Panc1 (cell line): ENCODE results near the gene JADE2. TPM values are rescaled to one million over a fixed set of nuclear protein-coding genes. Genes with fewer than 3 reads are reported as not detected.
"Not testable (repeated sequence)": the region's sequence is repeated elsewhere in the genome, so short reads cannot be mapped to it uniquely, and the experiment has no call there.

Source experiments
- ATAC-seq: fragments of 200-7000 bp; cut with Tn5 transposase; 2 replicates; pipeline ENCODE4 v1.9.1; 2020; ENCODE audit warnings: mild to moderate bottlenecking, moderate library complexity
- BruUV-seq: library from RNA; stranded (reverse); fragments of 400-500 nt; replicated peaks from 2 replicates; lab custom pipeline; 2021; lab: Mats Ljungman, UMichigan
- CTCF ChIA-PET: fragments of 300-600 bp; sonication (Branson Sonifier 250); formaldehyde crosslinking; loops from one replicate; lab custom pipeline; 2022; ENCODE audit warnings: antibody characterized with exemption; lab: Charles Lee
- POLR2A ChIA-PET: fragments of 300-600 bp; sonication (Branson Sonifier 250); formaldehyde crosslinking; loops from one replicate; lab custom pipeline; 2022; ENCODE audit warnings: antibody characterized with exemption; lab: Charles Lee
- DNase-seq: peaks from one replicate; pipeline ENCODE4 v3.0.0-alpha.2; 2010; ENCODE audit warnings: low read depth, low spot score
- H3K27ac ChIP-seq: 2 replicates; pipeline ENCODE4 v1.5.1; 2011; ENCODE audit warnings: mild to moderate bottlenecking, low read length, inconsistent platforms
- H3K27me3 ChIP-seq: fragments of 200-500 bp; sonication (Bioruptor generic); 2 replicates; pipeline ENCODE4 v1.6.0; 2014; ENCODE audit warnings: low read length, inconsistent platforms; ENCODE audit not compliant: control insufficient read depth, insufficient read depth
- H3K36me3 ChIP-seq: fragments of 200-500 bp; sonication (Bioruptor generic); 2 replicates; pipeline ENCODE4 v1.5.1; 2014; ENCODE audit warnings: inconsistent platforms, mild to moderate bottlenecking, low read length, moderate library complexity; ENCODE audit not compliant: control insufficient read depth, insufficient read depth
- H3K4me1 ChIP-seq: 2 replicates; pipeline ENCODE4 v1.5.1; 2011; ENCODE audit warnings: inconsistent platforms, mild to moderate bottlenecking, low read length, moderate library complexity; ENCODE audit not compliant: control insufficient read depth, insufficient read depth
- H3K4me3 ChIP-seq, 2 experiments: 2 replicates each; pipeline ENCODE4 v1.5.1; 2011 to 2012; ENCODE audit warnings: low read depth in 2 of 2, low read length in 2 of 2, mild to moderate bottlenecking in 2 of 2, inconsistent platforms in 1 of 2, moderate library complexity in 1 of 2
- H3K9me3 ChIP-seq: fragments of 200-500 bp; sonication (Bioruptor generic); 2 replicates; pipeline ENCODE4 v1.5.1; 2014; ENCODE audit warnings: low read depth, mild to moderate bottlenecking, inconsistent platforms, low read length, moderate library complexity; ENCODE audit not compliant: control insufficient read depth, insufficient read depth
- POLR2AphosphoS5 ChIP-seq: IDR thresholded peaks from 2 replicates; pipeline ENCODE4 v1.6.1; 2012; ENCODE audit warnings: mild to moderate bottlenecking, low read depth, low read length, moderate library complexity
- SIN3A ChIP-seq: IDR thresholded peaks from 2 replicates; pipeline ENCODE4 v1.6.1; 2012; ENCODE audit warnings: low read depth, mild to moderate bottlenecking, low read length, moderate library complexity, borderline replicate concordance; ENCODE audit not compliant: insufficient read depth
- TCF7L2 ChIP-seq: IDR thresholded peaks from 2 replicates; pipeline ENCODE4 v1.6.1; 2011; ENCODE audit warnings: mild to moderate bottlenecking, low read depth, low read length, inconsistent platforms
- in situ Hi-C: cut with HindIII; loops from 2 replicates; pipeline ENCODE4 v1.10.0; 2016; ENCODE audit warnings: low sequenced_read_pairs, low pct_unique_long_range_greater_than_20kb
- intact Hi-C: fragments of 100-400 bp; cut with micrococcal nuclease; formaldehyde crosslinking; loops from one replicate; pipeline ENCODE4 v1.10.0; 2022; ENCODE audit not compliant: unreplicated experiment
- total RNA-seq: library from RNA; stranded (reverse); gene quantifications from one replicate; pipeline ENCODE4 v1.2.1, GENCODE V29; 2021; ENCODE audit not compliant: unreplicated experiment
- TF ChIP-seq, protein P1 (sequence below), 2 experiments: IDR thresholded peaks; 2 replicates each; pipeline ENCODE4 v1.6.1; 2011 to 2012; ENCODE audit warnings: low read depth in 2 of 2, control low read depth in 1 of 2, low read length in 1 of 2, mild to moderate bottlenecking in 1 of 2, moderate library complexity in 1 of 2; ENCODE audit not compliant: insufficient read depth in 1 of 2
- TF ChIP-seq, protein P2 (sequence below): fragments of 450-650 bp; IDR thresholded peaks from 2 replicates; pipeline ENCODE4 v1.5.1; 2017; ENCODE audit warnings: mild to moderate bottlenecking

Gene JADE2
- total RNA-seq, 1 experiment from 2014 or later: 80.0 TPM

DNA sequence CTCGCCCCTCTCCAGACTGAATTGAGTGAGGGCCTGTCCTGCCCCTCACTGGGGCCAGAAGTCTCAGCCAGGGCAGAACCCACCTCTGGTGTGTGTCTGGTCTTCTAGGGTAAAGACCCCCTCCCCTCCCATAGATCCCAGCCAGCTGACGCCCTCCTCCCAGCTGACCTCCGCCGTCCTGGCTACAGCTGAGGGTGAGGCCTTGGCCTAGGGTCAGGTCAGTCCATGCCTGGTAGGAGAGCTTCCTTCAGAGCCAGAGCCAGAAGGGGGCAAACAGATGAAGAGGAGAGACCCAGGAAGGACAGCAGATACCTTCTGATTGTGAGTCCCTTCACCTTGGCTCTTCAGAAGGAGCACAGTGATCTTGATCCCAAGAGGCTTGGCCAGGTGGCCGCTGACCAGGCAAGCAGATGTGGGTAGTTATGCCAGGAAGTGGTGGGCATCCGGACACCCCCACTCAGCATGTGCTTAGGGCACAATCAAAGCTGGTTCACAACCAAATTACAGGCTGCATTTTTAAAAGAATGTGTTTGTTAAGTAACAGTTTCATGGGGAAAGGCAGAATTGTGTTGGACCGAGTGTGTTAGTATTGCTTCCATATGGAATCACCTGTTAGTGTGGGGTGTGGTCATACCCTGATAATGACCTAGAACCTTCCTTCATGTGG is 29.9 kb downstream of the JADE2 start:
- H3K27me3 ChIP-seq: no peaks in the 10 kb centered on the region
- H3K36me3 ChIP-seq: peaks cover 3% of the 10 kb centered on the region
- H3K27ac ChIP-seq: peak overlapping the region; percentile 91
- no TSS peak for BruUV-seq
- ATAC-seq (no peak), DNase-seq (no peak)
- in situ Hi-C loops: no loop called here
- intact Hi-C loops: no loop called here
- ChIA-PET POLR2A (no interaction called here), CTCF (no interaction called here)
- peaks cover 56% of the 10 kb centered on the region for H3K4me1 ChIP-seq
- H3K4me3 ChIP-seq: no peak overlapping the region
- TF ChIP-seq, protein P1, sequence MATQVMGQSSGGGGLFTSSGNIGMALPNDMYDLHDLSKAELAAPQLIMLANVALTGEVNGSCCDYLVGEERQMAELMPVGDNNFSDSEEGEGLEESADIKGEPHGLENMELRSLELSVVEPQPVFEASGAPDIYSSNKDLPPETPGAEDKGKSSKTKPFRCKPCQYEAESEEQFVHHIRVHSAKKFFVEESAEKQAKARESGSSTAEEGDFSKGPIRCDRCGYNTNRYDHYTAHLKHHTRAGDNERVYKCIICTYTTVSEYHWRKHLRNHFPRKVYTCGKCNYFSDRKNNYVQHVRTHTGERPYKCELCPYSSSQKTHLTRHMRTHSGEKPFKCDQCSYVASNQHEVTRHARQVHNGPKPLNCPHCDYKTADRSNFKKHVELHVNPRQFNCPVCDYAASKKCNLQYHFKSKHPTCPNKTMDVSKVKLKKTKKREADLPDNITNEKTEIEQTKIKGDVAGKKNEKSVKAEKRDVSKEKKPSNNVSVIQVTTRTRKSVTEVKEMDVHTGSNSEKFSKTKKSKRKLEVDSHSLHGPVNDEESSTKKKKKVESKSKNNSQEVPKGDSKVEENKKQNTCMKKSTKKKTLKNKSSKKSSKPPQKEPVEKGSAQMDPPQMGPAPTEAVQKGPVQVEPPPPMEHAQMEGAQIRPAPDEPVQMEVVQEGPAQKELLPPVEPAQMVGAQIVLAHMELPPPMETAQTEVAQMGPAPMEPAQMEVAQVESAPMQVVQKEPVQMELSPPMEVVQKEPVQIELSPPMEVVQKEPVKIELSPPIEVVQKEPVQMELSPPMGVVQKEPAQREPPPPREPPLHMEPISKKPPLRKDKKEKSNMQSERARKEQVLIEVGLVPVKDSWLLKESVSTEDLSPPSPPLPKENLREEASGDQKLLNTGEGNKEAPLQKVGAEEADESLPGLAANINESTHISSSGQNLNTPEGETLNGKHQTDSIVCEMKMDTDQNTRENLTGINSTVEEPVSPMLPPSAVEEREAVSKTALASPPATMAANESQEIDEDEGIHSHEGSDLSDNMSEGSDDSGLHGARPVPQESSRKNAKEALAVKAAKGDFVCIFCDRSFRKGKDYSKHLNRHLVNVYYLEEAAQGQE (IDR thresholded peaks at IDR 0.05; ENCODE audit: insufficient read depth in 1 of 2, low read depth in 2 of 2, low read length in 1 of 2): no peak
- no peak for TF ChIP-seq TCF7L2
- H3K9me3 ChIP-seq: no peaks in the 10 kb centered on the region

GRCh38 chr5:134555890-134556311 is 30.4 kb downstream of the JADE2 start:
- Histone ChIP-seq H3K27me3 (no peaks in the 10 kb centered on the region), H3K9me3 (no peaks in the 10 kb centered on the region), H3K4me1 (peaks cover 51% of the 10 kb centered on the region), H3K4me3 (no peak overlapping the region), H3K27ac (peak overlapping the region; percentile 91), H3K36me3 (peaks cover 5% of the 10 kb centered on the region)
- ChIA-PET POLR2A (interaction anchor here (0.6 kb wide), 1 partner anchor 356 kb away, joined by 4 read pairs; no protein-coding TSS in a partner anchor), CTCF (no interaction called here)
- ATAC-seq (peak; percentile 58), DNase-seq (no peak)
- BruUV-seq: no TSS peak
- in situ Hi-C loops (no loop called here), intact Hi-C loops (no loop called here)
- no peak for TF ChIP-seq POLR2AphosphoS5
- no peak for TF ChIP-seq SIN3A
- TF ChIP-seq, protein P1 (IDR thresholded peaks at IDR 0.05; ENCODE audit: insufficient read depth in 1 of 2, low read depth in 2 of 2, low read length in 1 of 2): no peak
- TF ChIP-seq TCF7L2: no peak
- TF ChIP-seq, protein P2, sequence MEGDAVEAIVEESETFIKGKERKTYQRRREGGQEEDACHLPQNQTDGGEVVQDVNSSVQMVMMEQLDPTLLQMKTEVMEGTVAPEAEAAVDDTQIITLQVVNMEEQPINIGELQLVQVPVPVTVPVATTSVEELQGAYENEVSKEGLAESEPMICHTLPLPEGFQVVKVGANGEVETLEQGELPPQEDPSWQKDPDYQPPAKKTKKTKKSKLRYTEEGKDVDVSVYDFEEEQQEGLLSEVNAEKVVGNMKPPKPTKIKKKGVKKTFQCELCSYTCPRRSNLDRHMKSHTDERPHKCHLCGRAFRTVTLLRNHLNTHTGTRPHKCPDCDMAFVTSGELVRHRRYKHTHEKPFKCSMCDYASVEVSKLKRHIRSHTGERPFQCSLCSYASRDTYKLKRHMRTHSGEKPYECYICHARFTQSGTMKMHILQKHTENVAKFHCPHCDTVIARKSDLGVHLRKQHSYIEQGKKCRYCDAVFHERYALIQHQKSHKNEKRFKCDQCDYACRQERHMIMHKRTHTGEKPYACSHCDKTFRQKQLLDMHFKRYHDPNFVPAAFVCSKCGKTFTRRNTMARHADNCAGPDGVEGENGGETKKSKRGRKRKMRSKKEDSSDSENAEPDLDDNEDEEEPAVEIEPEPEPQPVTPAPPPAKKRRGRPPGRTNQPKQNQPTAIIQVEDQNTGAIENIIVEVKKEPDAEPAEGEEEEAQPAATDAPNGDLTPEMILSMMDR: no peak

- H3K4me1 ChIP-seq: peaks cover 44% of the 10 kb centered on the region
- intact Hi-C loops, in situ Hi-C loops, H3K36me3 ChIP-seq, H3K27ac ChIP-seq, CTCF ChIA-PET, ATAC-seq, H3K9me3 ChIP-seq, DNase-seq, H3K4me3 ChIP-seq, BruUV-seq, H3K27me3 ChIP-seq: not testable (repeated sequence)
- POLR2A ChIA-PET: interaction anchor here (0.6 kb wide), 1 partner anchor 356 kb away, joined by 4 read pairs; no protein-coding TSS in a partner anchor
Measured at GRCh38 chr5:134556588-134556987, 31.1 kb downstream of the JADE2 start.
